Measurements from ENCODE around the gene SINHCAF. TPM values are rescaled to one million over a fixed set of nuclear protein-coding genes. Genes with fewer than 3 reads are reported as not detected.

The SINHCAF gene
- total and polyA plus RNA-seq, 2 experiments from 2014 or later, result 66.2 to 122 TPM

GRCh38 chr12:31250179-31250578, 75.8 kb downstream of the SINHCAF start:
- DNase-seq (ENCODE audit: low spot score), result no peak
- WGBS (ENCODE audit: low lambda C conversion rate, missing lambda C conversion rate), result 71% methylated on average over 6 of the region's 6 CpGs
- H3K79me2 ChIP-seq, result no peaks in the 10 kb centered on the region
- no peaks in the 10 kb centered on the region for H3K4me1 ChIP-seq (ENCODE audit: insufficient read depth)
- no peak overlapping the region for H3K4me2 ChIP-seq
- H3K9me3 ChIP-seq (ENCODE audit: low read depth), result no peaks in the 10 kb centered on the region
- H3K27me3 ChIP-seq, result no peaks in the 10 kb centered on the region
- no peaks in the 10 kb centered on the region for H4K20me1 ChIP-seq (ENCODE audit: insufficient read depth, poor library complexity, severe bottlenecking)
- H3K36me3 ChIP-seq (replicated peaks; ENCODE audit: insufficient read depth, low read depth), result no peaks in the 10 kb centered on the region
- H3K4me3 ChIP-seq, result no peak overlapping the region
- no peaks in the 10 kb centered on the region for H3K9me2 ChIP-seq (replicated peaks; ENCODE audit: insufficient read depth)
- H3K27ac ChIP-seq, result no peak overlapping the region
- H2AFZ ChIP-seq, result no peak overlapping the region
- TF ChIP-seq EZH2 (IDR thresholded peaks at IDR 0.05; ENCODE audit: borderline replicate concordance) (no peak), EZH2phosphoT487 (IDR thresholded peaks at IDR 0.05; ENCODE audit: low read depth, severe bottlenecking, unreplicated experiment) (no peak), CTCF (IDR thresholded peaks at IDR 0.05; ENCODE audit: poor library complexity) (no peak)

GRCh38 chr12:31249356-31249755, 76.6 kb downstream of the SINHCAF start:
- 91% methylated on average over 3 of the region's 3 CpGs for WGBS (ENCODE audit: low lambda C conversion rate, missing lambda C conversion rate)
- Histone ChIP-seq H3K9me3 (ENCODE audit: low read depth) (no peaks in the 10 kb centered on the region), H3K27ac (no peak overlapping the region), H2AFZ (no peak overlapping the region), H4K20me1 (ENCODE audit: insufficient read depth, poor library complexity, severe bottlenecking) (no peaks in the 10 kb centered on the region), H3K27me3 (no peaks in the 10 kb centered on the region), H3K4me2 (no peak overlapping the region), H3K4me3 (no peak overlapping the region), H3K4me1 (ENCODE audit: insufficient read depth) (no peaks in the 10 kb centered on the region), H3K9me2 (replicated peaks; ENCODE audit: insufficient read depth) (no peaks in the 10 kb centered on the region), H3K36me3 (replicated peaks; ENCODE audit: insufficient read depth, low read depth) (no peaks in the 10 kb centered on the region), H3K79me2 (no peaks in the 10 kb centered on the region)
- no peak for DNase-seq (ENCODE audit: low spot score)
- no peak for TF ChIP-seq CTCF (IDR thresholded peaks at IDR 0.05; ENCODE audit: poor library complexity)
- TF ChIP-seq EZH2phosphoT487 (IDR thresholded peaks at IDR 0.05; ENCODE audit: low read depth, severe bottlenecking, unreplicated experiment), result no peak
- TF ChIP-seq EZH2 (IDR thresholded peaks at IDR 0.05; ENCODE audit: borderline replicate concordance), result no peak

- no peaks in the 10 kb centered on the region for H3K9me2 ChIP-seq (replicated peaks; ENCODE audit: insufficient read depth)
- no peak overlapping the region for H3K4me2 ChIP-seq
- DNase-seq (ENCODE audit: low spot score), result no peak
- H3K4me1 ChIP-seq (ENCODE audit: insufficient read depth), result no peaks in the 10 kb centered on the region
- no peaks in the 10 kb centered on the region for H4K20me1 ChIP-seq (ENCODE audit: insufficient read depth, poor library complexity, severe bottlenecking)
- no peak overlapping the region for H3K27ac ChIP-seq
- TF ChIP-seq EZH2phosphoT487 (IDR thresholded peaks at IDR 0.05; ENCODE audit: low read depth, severe bottlenecking, unreplicated experiment) (no peak), EZH2 (IDR thresholded peaks at IDR 0.05; ENCODE audit: borderline replicate concordance) (no peak), CTCF (IDR thresholded peaks at IDR 0.05; ENCODE audit: poor library complexity) (no peak)
- H3K9me3 ChIP-seq (ENCODE audit: low read depth), result no peaks in the 10 kb centered on the region
- H3K27me3 ChIP-seq, result no peaks in the 10 kb centered on the region
- no peaks in the 10 kb centered on the region for H3K36me3 ChIP-seq (replicated peaks; ENCODE audit: insufficient read depth, low read depth)
- H3K79me2 ChIP-seq, result no peaks in the 10 kb centered on the region
- no peak overlapping the region for H2AFZ ChIP-seq
- H3K4me3 ChIP-seq, result no peak overlapping the region
- WGBS (ENCODE audit: low lambda C conversion rate, missing lambda C conversion rate), result 95% methylated on average over 2 of the region's 2 CpGs
These were observed 77.1 kb downstream of the SINHCAF start for GRCh38 chr12:31248815-31249214.

- H3K36me3 ChIP-seq (replicated peaks; ENCODE audit: insufficient read depth, low read depth), result no peaks in the 10 kb centered on the region
- H2AFZ ChIP-seq, result no peak overlapping the region
- H3K9me2 ChIP-seq (replicated peaks; ENCODE audit: insufficient read depth), result no peaks in the 10 kb centered on the region
- H3K27me3 ChIP-seq, result no peaks in the 10 kb centered on the region
- H4K20me1 ChIP-seq (ENCODE audit: insufficient read depth, poor library complexity, severe bottlenecking), result no peaks in the 10 kb centered on the region
- H3K4me3 ChIP-seq, result no peak overlapping the region
- no peak for DNase-seq (ENCODE audit: low spot score)
- WGBS (ENCODE audit: low lambda C conversion rate, missing lambda C conversion rate), result 97% methylated on average over 6 of the region's 6 CpGs
- H3K79me2 ChIP-seq, result no peaks in the 10 kb centered on the region
- no peaks in the 10 kb centered on the region for H3K9me3 ChIP-seq (ENCODE audit: low read depth)
- H3K27ac ChIP-seq, result no peak overlapping the region
- no peak overlapping the region for H3K4me2 ChIP-seq
- H3K4me1 ChIP-seq (ENCODE audit: insufficient read depth), result no peaks in the 10 kb centered on the region
- TF ChIP-seq EZH2phosphoT487 (IDR thresholded peaks at IDR 0.05; ENCODE audit: low read depth, severe bottlenecking, unreplicated experiment) (no peak), CTCF (IDR thresholded peaks at IDR 0.05; ENCODE audit: poor library complexity) (no peak), EZH2 (IDR thresholded peaks at IDR 0.05; ENCODE audit: borderline replicate concordance) (no peak)
These were observed 77.6 kb downstream of the SINHCAF start for GRCh38 chr12:31248337-31248736.
